BLaER1 (cell line): Measurements from ENCODE around the gene HLF.

Experiments used
- H3K27ac ChIP-seq: shearing (Covaris generic); formaldehyde crosslinking; 2 replicates; pipeline ENCODE4 v1.8.1; 2022
- H3K27me3 ChIP-seq: shearing (Covaris generic); formaldehyde crosslinking; 2 replicates; pipeline ENCODE4 v1.8.1; 2022
- H3K36me3 ChIP-seq: shearing (Covaris generic); formaldehyde crosslinking; 2 replicates; pipeline ENCODE4 v1.8.1; 2022
- H3K4me1 ChIP-seq: shearing (Covaris generic); formaldehyde crosslinking; 2 replicates; pipeline ENCODE4 v1.8.1; 2022
- H3K4me2 ChIP-seq: shearing (Covaris generic); formaldehyde crosslinking; 2 replicates; pipeline ENCODE4 v1.8.1; 2022
- H3K4me3 ChIP-seq: shearing (Covaris generic); formaldehyde crosslinking; 2 replicates; pipeline ENCODE4 v1.8.1; 2022
- H3K9ac ChIP-seq: shearing (Covaris generic); formaldehyde crosslinking; 2 replicates; pipeline ENCODE4 v1.8.1; 2022
- H3K9me3 ChIP-seq: shearing (Covaris generic); formaldehyde crosslinking; 2 replicates; pipeline ENCODE4 v1.8.1; 2022
- H4K20me1 ChIP-seq: shearing (Covaris generic); formaldehyde crosslinking; 2 replicates; pipeline ENCODE4 v1.8.1; 2022
- Cebpa-rat ChIP-seq: shearing (Covaris generic); IDR thresholded peaks from 2 replicates; pipeline ENCODE4 v1.8.1; 2022

HLF gene

GRCh38 chr17:55305321-55306087 is 40.7 kb downstream of the HLF start:
- Histone ChIP-seq H3K27ac (no peak overlapping the region), H3K4me3 (no peak overlapping the region), H3K9me3 (no peaks in the 10 kb centered on the region), H3K9ac (no peak overlapping the region), H3K4me2 (no peak overlapping the region), H3K27me3 (no peaks in the 10 kb centered on the region), H3K4me1 (no peaks in the 10 kb centered on the region), H3K36me3 (no peaks in the 10 kb centered on the region), H4K20me1 (no peaks in the 10 kb centered on the region)
- no peak for TF ChIP-seq Cebpa-rat

- no peaks in the 10 kb centered on the region for H3K9me3 ChIP-seq
- no peaks in the 10 kb centered on the region for H3K4me1 ChIP-seq
- no peak overlapping the region for H3K27ac ChIP-seq
- no peak overlapping the region for H3K4me3 ChIP-seq
- H3K9ac ChIP-seq: no peak overlapping the region
- H3K36me3 ChIP-seq: no peaks in the 10 kb centered on the region
- H3K27me3 ChIP-seq: no peaks in the 10 kb centered on the region
- H3K4me2 ChIP-seq: no peak overlapping the region
- TF ChIP-seq Cebpa-rat: no peak
- H4K20me1 ChIP-seq: no peaks in the 10 kb centered on the region
Observed at GRCh38 chr17:55307879-55308278, 43.1 kb downstream of the HLF start.

GRCh38 chr17:55308613-55309391 is 44.0 kb downstream of the HLF start:
- Histone ChIP-seq H3K4me3 (no peak overlapping the region), H3K9me3 (no peaks in the 10 kb centered on the region), H3K27me3 (no peaks in the 10 kb centered on the region), H3K9ac (no peak overlapping the region), H3K27ac (no peak overlapping the region), H3K4me2 (no peak overlapping the region), H3K4me1 (no peaks in the 10 kb centered on the region), H4K20me1 (no peaks in the 10 kb centered on the region), H3K36me3 (no peaks in the 10 kb centered on the region)
- no peak for TF ChIP-seq Cebpa-rat

- Histone ChIP-seq H4K20me1 (no peaks in the 10 kb centered on the region), H3K9me3 (no peaks in the 10 kb centered on the region), H3K36me3 (no peaks in the 10 kb centered on the region), H3K27ac (no peak overlapping the region), H3K27me3 (no peaks in the 10 kb centered on the region), H3K4me2 (no peak overlapping the region), H3K9ac (no peak overlapping the region), H3K4me1 (no peaks in the 10 kb centered on the region), H3K4me3 (no peak overlapping the region)
- TF ChIP-seq Cebpa-rat: no peak
Observed at GRCh38 chr17:55311767-55312375, 47.1 kb downstream of the HLF start.

- TF ChIP-seq Cebpa-rat: no peak
- H3K9me3 ChIP-seq: no peaks in the 10 kb centered on the region
Observed at GRCh38 chr17:55312852-55313251, 48.1 kb downstream of the HLF start.

GRCh38 chr17:55314061-55314783 is 49.5 kb downstream of the HLF start:
- no peaks in the 10 kb centered on the region for H3K27me3 ChIP-seq
- no peak overlapping the region for H3K4me3 ChIP-seq
- no peaks in the 10 kb centered on the region for H3K9me3 ChIP-seq
- no peak for TF ChIP-seq Cebpa-rat
- H3K4me1 ChIP-seq: no peaks in the 10 kb centered on the region
- H3K27ac ChIP-seq: no peak overlapping the region
- no peak overlapping the region for H3K4me2 ChIP-seq
- H4K20me1 ChIP-seq: no peaks in the 10 kb centered on the region
- no peak overlapping the region for H3K9ac ChIP-seq
- no peaks in the 10 kb centered on the region for H3K36me3 ChIP-seq

More at GRCh38 chr17:55312852-55313251, 48.1 kb downstream of the HLF start:
- Histone ChIP-seq H3K4me2 (no peak overlapping the region), H3K4me1 (no peaks in the 10 kb centered on the region), H3K36me3 (no peaks in the 10 kb centered on the region), H3K27me3 (no peaks in the 10 kb centered on the region), H4K20me1 (no peaks in the 10 kb centered on the region), H3K9ac (no peak overlapping the region), H3K4me3 (no peak overlapping the region), H3K27ac (no peak overlapping the region)

GRCh38 chr17:55314784-55315491 is 50.2 kb downstream of the HLF start:
- H3K4me1 ChIP-seq: no peaks in the 10 kb centered on the region
- H3K9me3 ChIP-seq: no peaks in the 10 kb centered on the region
- H3K4me2 ChIP-seq: no peak overlapping the region
- H3K27ac ChIP-seq: no peak overlapping the region
- H3K27me3 ChIP-seq: no peaks in the 10 kb centered on the region
- H4K20me1 ChIP-seq: no peaks in the 10 kb centered on the region
- H3K4me3 ChIP-seq: no peak overlapping the region
- no peak overlapping the region for H3K9ac ChIP-seq
- no peaks in the 10 kb centered on the region for H3K36me3 ChIP-seq
- no peak for TF ChIP-seq Cebpa-rat

GRCh38 chr17:55316499-55316898 is 51.7 kb downstream of the HLF start:
- Histone ChIP-seq H4K20me1 (no peaks in the 10 kb centered on the region), H3K27ac (no peak overlapping the region), H3K27me3 (no peaks in the 10 kb centered on the region), H3K9ac (no peak overlapping the region), H3K9me3 (no peaks in the 10 kb centered on the region), H3K4me2 (no peak overlapping the region), H3K4me1 (no peaks in the 10 kb centered on the region), H3K4me3 (no peak overlapping the region), H3K36me3 (no peaks in the 10 kb centered on the region)
- no peak for TF ChIP-seq Cebpa-rat

- Histone ChIP-seq H3K4me1 (no peaks in the 10 kb centered on the region), H3K4me2 (no peak overlapping the region), H3K27ac (no peak overlapping the region), H3K27me3 (no peaks in the 10 kb centered on the region), H3K9me3 (no peaks in the 10 kb centered on the region), H3K9ac (no peak overlapping the region), H3K4me3 (no peak overlapping the region), H4K20me1 (no peaks in the 10 kb centered on the region), H3K36me3 (no peaks in the 10 kb centered on the region)
- no peak for TF ChIP-seq Cebpa-rat
Observed at GRCh38 chr17:55317284-55317683, 52.5 kb downstream of the HLF start.
